ENCODE measurements around the gene CCDC74A.
A peak's percentile ranks its signal among the peaks of the same experiment; 100 is the strongest.
"Not testable (repeated sequence)": the region's sequence is repeated elsewhere in the genome, so short reads cannot be mapped to it uniquely, and the experiment has no call there.

The CCDC74A gene

GRCh38 chr2:131527131-131528001, at the start of gene CCDC74A:
Gene CCDC74A (plus strand): TSS chr2:131527888. CDS start chr2:131527971, 83 bp downstream.
- in situ Hi-C loops (cut with MboI; ENCODE audit: low pct_unique_long_range_greater_than_20kb, low sequenced_read_pairs, unreplicated experiment); DNase-seq (ENCODE audit: low spot score): not testable (repeated sequence)

GRCh38 chr2:131478074-131478849, 49.4 kb upstream of the CCDC74A start:
- in situ Hi-C loops (cut with MboI; ENCODE audit: low pct_unique_long_range_greater_than_20kb, low sequenced_read_pairs, unreplicated experiment); DNase-seq (ENCODE audit: low spot score): not testable (repeated sequence)

GRCh38 chr2:131478850-131479461, 48.7 kb upstream of the CCDC74A start:
- DNase-seq (ENCODE audit: low spot score); in situ Hi-C loops (cut with MboI; ENCODE audit: low pct_unique_long_range_greater_than_20kb, low sequenced_read_pairs, unreplicated experiment): not testable (repeated sequence)

- DNase-seq (ENCODE audit: low spot score); in situ Hi-C loops (cut with MboI; ENCODE audit: low pct_unique_long_range_greater_than_20kb, low sequenced_read_pairs, unreplicated experiment): not testable (repeated sequence)
These were observed 47.3 kb upstream of the CCDC74A start for GRCh38 chr2:131480351-131480750.

- in situ Hi-C loops (cut with MboI; ENCODE audit: low pct_unique_long_range_greater_than_20kb, low sequenced_read_pairs, unreplicated experiment); DNase-seq (ENCODE audit: low spot score): not testable (repeated sequence)
These were observed 45.1 kb upstream of the CCDC74A start for GRCh38 chr2:131482506-131483155.

GRCh38 chr2:131483981-131484820, 43.5 kb upstream of the CCDC74A start:
- DNase-seq (ENCODE audit: low spot score); in situ Hi-C loops (cut with MboI; ENCODE audit: low pct_unique_long_range_greater_than_20kb, low sequenced_read_pairs, unreplicated experiment): not testable (repeated sequence)

GRCh38 chr2:131484906-131485460, 42.7 kb upstream of the CCDC74A start:
- in situ Hi-C loops (cut with MboI; ENCODE audit: low pct_unique_long_range_greater_than_20kb, low sequenced_read_pairs, unreplicated experiment) = loop anchor here (5.0 kb wide), 1 partner anchor 1298 kb away; no protein-coding TSS in a partner anchor
- DNase-seq (ENCODE audit: low spot score) = not testable (repeated sequence)

- in situ Hi-C loops (cut with MboI; ENCODE audit: low pct_unique_long_range_greater_than_20kb, low sequenced_read_pairs, unreplicated experiment) = loop anchor here (5.0 kb wide), 1 partner anchor 1299 kb away; no protein-coding TSS in a partner anchor
These were observed 41.3 kb upstream of the CCDC74A start for GRCh38 chr2:131486201-131486902.

GRCh38 chr2:131488306-131489205, 39.1 kb upstream of the CCDC74A start:
- no peak for TF ChIP-seq CTCF (IDR thresholded peaks at IDR 0.05; ENCODE audit: extremely low read depth, insufficient read depth, missing control alignments)
- in situ Hi-C loops (cut with MboI; ENCODE audit: low pct_unique_long_range_greater_than_20kb, low sequenced_read_pairs, unreplicated experiment) = loop anchor here (5.0 kb wide), 1 partner anchor 1301 kb away; no protein-coding TSS in a partner anchor
- DNase-seq (ENCODE audit: low spot score) = no peak

More at GRCh38 chr2:131486201-131486902, 41.3 kb upstream of the CCDC74A start:
- not testable (repeated sequence) for DNase-seq (ENCODE audit: low spot score)

- in situ Hi-C loops (cut with MboI; ENCODE audit: low pct_unique_long_range_greater_than_20kb, low sequenced_read_pairs, unreplicated experiment); DNase-seq (ENCODE audit: low spot score): not testable (repeated sequence)
These were observed 36.8 kb upstream of the CCDC74A start for GRCh38 chr2:131490616-131491468.

GRCh38 chr2:131491469-131491836, 36.2 kb upstream of the CCDC74A start:
- DNase-seq (ENCODE audit: low spot score); in situ Hi-C loops (cut with MboI; ENCODE audit: low pct_unique_long_range_greater_than_20kb, low sequenced_read_pairs, unreplicated experiment): not testable (repeated sequence)

GRCh38 chr2:131492015-131492417, 35.7 kb upstream of the CCDC74A start, which contains the start of gene MZT2A:
Gene MZT2A (minus strand): TSS chr2:131492397. CDS start chr2:131492376, 21 bp downstream.
- in situ Hi-C loops (cut with MboI; ENCODE audit: low pct_unique_long_range_greater_than_20kb, low sequenced_read_pairs, unreplicated experiment) = not testable (repeated sequence)
- peak; percentile 47 for DNase-seq (ENCODE audit: low spot score)

Data from GM13977 (cell line).